K562 treated with DMSO at 1 percent for 12 hours (cell line): ENCODE results near the gene ITGAE. TPM values are rescaled to one million over a fixed set of nuclear protein-coding genes. Genes with fewer than 3 reads are reported as not detected.

Source experiments
- total RNA-seq: library from RNA; unstranded; fragments of 300-600 nt; gene quantifications from 2 replicates; pipeline ENCODE4 v1.2.3, GENCODE V29; 2022; ENCODE audit not compliant: insufficient read depth

ITGAE gene
- total RNA-seq: 35.8 and 37.6 TPM in 2 replicates

GRCh38 chr17:3800362-3801271, at the start of gene ITGAE:
Gene ITGAE (minus strand): TSS chr17:3801188. CDS start chr17:3801144, 44 bp downstream.

GRCh38 chr17:3845621-3846436, 44.8 kb upstream of the ITGAE start, which contains the start of gene NCBP3:
Gene NCBP3 (minus strand): TSS chr17:3846246. CDS start chr17:3846223, 23 bp downstream.

GRCh38 chr17:3723556-3724377, 77.2 kb downstream of the ITGAE start, which contains the start of gene HASPIN:
Gene HASPIN (plus strand): TSS chr17:3723903. CDS start chr17:3723936, 33 bp downstream.

GRCh38 chr17:3695723-3696411, 105.1 kb downstream of the ITGAE start, which contains the start of gene P2RX5:
Gene P2RX5 (minus strand): TSS chr17:3696155. CDS start chr17:3696005, 150 bp downstream.

GRCh38 chr17:3668279-3669084, 132.5 kb downstream of the ITGAE start, which contains the start of the genes EMC6 and TAX1BP3:
Gene EMC6 (plus strand): TSS chr17:3668812. CDS start chr17:3669147, 335 bp downstream.
Gene TAX1BP3 (minus strand): TSS chr17:3668578. CDS start chr17:3668526, 52 bp downstream.

Other genes with a start within 250 kb of the ITGAE start
- gene TRPV3, start 243.4 kb downstream of the ITGAE start, total RNA-seq: not detected in 2 replicates
- gene TRPV1, start 191.8 kb downstream of the ITGAE start, total RNA-seq: 0.55 and 1.6 TPM in 2 replicates
- gene SHPK, start 164.9 kb downstream of the ITGAE start, total RNA-seq: 11.5 and 22.0 TPM in 2 replicates
- gene CTNS, start 164.4 kb downstream of the ITGAE start, total RNA-seq: 13.6 and 28.7 TPM in 2 replicates
- 44.2 and 50.8 TPM in 2 replicates for gene TAX1BP3, start 132.6 kb downstream of the ITGAE start, total RNA-seq
- gene EMC6, start 132.4 kb downstream of the ITGAE start, total RNA-seq: 137 and 157 TPM in 2 replicates
- gene P2RX5, start 105.0 kb downstream of the ITGAE start, total RNA-seq: not detected in 2 replicates
- gene HASPIN, start 77.3 kb downstream of the ITGAE start, total RNA-seq: 5.5 and 13.2 TPM in 2 replicates
- gene NCBP3, start 45.1 kb upstream of the ITGAE start, total RNA-seq: 2.5 and 9.2 TPM in 2 replicates
- gene CAMKK1, start 91.9 kb upstream of the ITGAE start, total RNA-seq: 2.5 and 3.4 TPM in 2 replicates
- 15.9 and 27.2 TPM in 2 replicates for gene P2RX1, start 115.3 kb upstream of the ITGAE start, total RNA-seq
- 108 and 186 TPM in 2 replicates for gene ATP2A3, start 163.2 kb upstream of the ITGAE start, total RNA-seq